Mammary epithelial cell (primary cell): ENCODE data around the gene PLAC9.

ENCODE experiments used
- CTCF ChIP-seq, 2 donors: IDR thresholded peaks in 1 of 2; conservative IDR thresholded peaks in 1 of 2; 2 replicates each; pipeline ENCODE4 v1.5.1; 2011 to 2012; ENCODE audit warnings: inconsistent platforms in 2 of 2, low read length in 2 of 2, mild to moderate bottlenecking in 2 of 2, control low read depth in 1 of 2, low read depth in 1 of 2; ENCODE audit not compliant: insufficient read depth in 1 of 2; ENCODE audit errors: extremely low read depth in 1 of 2
- EZH2 ChIP-seq: IDR thresholded peaks from 2 replicates; pipeline ENCODE4 v1.6.1; 2012; ENCODE audit warnings: low read length, inconsistent platforms, borderline replicate concordance

- TF ChIP-seq CTCF (conservative IDR thresholded peaks at IDR 0.05 in 1 of 2, IDR thresholded peaks at IDR 0.05 in 1 of 2; ENCODE audit: extremely low read depth in 1 of 2, insufficient read depth in 1 of 2, low read depth in 1 of 2, low read length in 2 of 2): no peak
- no peak for TF ChIP-seq EZH2
These were observed 50.9 kb downstream of the PLAC9 start for GRCh38 chr10:80183436-80183835.
